GM23248 (cell line): ENCODE data around the gene GDF10.

Source experiments
- EZH2 ChIP-seq: fragments of 200-600 bp; sonication (generic); IDR thresholded peaks from 2 replicates; pipeline ENCODE4 v1.6.1; 2018; ENCODE audit warnings: antibody characterized with exemption, mild to moderate bottlenecking; ENCODE audit not compliant: insufficient read depth, poor library complexity, severe bottlenecking
- EZH2phosphoT487 ChIP-seq: fragments of 200-600 bp; sonication (generic); IDR thresholded peaks from 2 replicates; pipeline ENCODE4 v1.6.1; 2018; ENCODE audit warnings: antibody characterized with exemption, moderate library complexity, mild to moderate bottlenecking, low read depth; ENCODE audit not compliant: insufficient read depth

GRCh38 chr10:47282657-47283018 lies 17.4 kb upstream of the GDF10 start:
- TF ChIP-seq EZH2phosphoT487, result no peak
- TF ChIP-seq EZH2, result no peak
